AG04449 (cell line): ENCODE measurements around the gene ST6GALNAC2.
A peak's percentile ranks its signal among the peaks of the same experiment; 100 is the strongest.
"Not testable (repeated sequence)": the region's sequence is repeated elsewhere in the genome, so short reads cannot be mapped to it uniquely, and the experiment has no call there.

ENCODE experiments used
- CTCF ChIA-PET: fragments of 350-600 bp; formaldehyde crosslinking; extraction: SDS; loops from one replicate; lab custom pipeline; 2021; ENCODE audit warnings: antibody characterized with exemption; lab: Yijun Ruan, JAX
- POLR2A ChIA-PET: fragments of 400-600, 350-600 bp; formaldehyde crosslinking; extraction: SDS; loops from one replicate; lab custom pipeline; 2020; ENCODE audit warnings: antibody characterized with exemption, inconsistent platforms; lab: Yijun Ruan, JAX
- DNase-seq: peaks from one replicate; pipeline ENCODE4 v3.0.0-alpha.2; 2010; ENCODE audit warnings: low read depth, low spot score
- H3K4me3 ChIP-seq: 2 replicates; pipeline ENCODE4 v1.5.1; 2011; ENCODE audit warnings: low read depth, mild to moderate bottlenecking, control low read depth, low read length
- TF ChIP-seq, protein P1 (sequence below): IDR thresholded peaks from one replicate; pipeline ENCODE4 v1.5.1; 2011; ENCODE audit warnings: mild to moderate bottlenecking, moderate library complexity, low read length, control low read depth, inconsistent platforms; ENCODE audit not compliant: insufficient read depth; ENCODE audit errors: missing control alignments

ST6GALNAC2 gene

DNA sequence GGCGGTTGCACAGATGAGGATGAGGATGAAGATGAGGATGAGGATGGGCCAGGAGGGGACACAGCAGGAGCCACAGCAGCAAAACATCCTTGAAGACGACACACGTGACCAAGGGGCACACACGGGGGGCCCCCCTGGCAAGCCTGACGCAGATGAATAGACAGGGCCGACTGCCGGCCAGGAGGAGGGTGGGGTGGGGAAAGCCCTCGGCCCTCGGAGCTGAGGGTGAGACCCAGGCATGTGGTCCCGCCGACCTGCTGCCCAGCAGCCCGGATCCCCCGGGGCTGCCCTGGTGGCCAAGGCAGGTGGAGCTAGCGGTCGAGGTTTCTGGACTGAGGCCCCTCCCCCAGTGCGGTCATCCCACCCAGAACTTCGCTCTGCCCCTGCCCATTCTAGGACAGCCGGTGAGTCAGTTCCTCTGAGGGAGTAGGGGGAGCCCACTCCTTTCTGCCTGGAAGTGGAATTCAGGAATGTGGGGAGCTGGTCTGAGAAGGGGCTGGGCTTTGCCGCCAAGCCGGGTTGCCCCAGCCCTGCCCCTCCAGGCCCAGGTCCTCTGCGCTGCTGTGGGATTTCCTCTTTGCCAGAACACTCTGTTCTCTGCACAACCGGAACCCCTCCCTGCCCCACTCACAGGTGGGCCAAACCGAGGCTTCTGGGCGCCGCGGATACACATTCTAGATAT is 58.1 kb downstream of the ST6GALNAC2 start:
- CTCF ChIA-PET = interaction anchor here (1.0 to 4.7 kb wide), 13 partner anchors 8 to 187 kb away, joined by 3 to 46 read pairs (median 8); partner anchors contain the start of gene PRCD
- TF ChIP-seq, protein P1, sequence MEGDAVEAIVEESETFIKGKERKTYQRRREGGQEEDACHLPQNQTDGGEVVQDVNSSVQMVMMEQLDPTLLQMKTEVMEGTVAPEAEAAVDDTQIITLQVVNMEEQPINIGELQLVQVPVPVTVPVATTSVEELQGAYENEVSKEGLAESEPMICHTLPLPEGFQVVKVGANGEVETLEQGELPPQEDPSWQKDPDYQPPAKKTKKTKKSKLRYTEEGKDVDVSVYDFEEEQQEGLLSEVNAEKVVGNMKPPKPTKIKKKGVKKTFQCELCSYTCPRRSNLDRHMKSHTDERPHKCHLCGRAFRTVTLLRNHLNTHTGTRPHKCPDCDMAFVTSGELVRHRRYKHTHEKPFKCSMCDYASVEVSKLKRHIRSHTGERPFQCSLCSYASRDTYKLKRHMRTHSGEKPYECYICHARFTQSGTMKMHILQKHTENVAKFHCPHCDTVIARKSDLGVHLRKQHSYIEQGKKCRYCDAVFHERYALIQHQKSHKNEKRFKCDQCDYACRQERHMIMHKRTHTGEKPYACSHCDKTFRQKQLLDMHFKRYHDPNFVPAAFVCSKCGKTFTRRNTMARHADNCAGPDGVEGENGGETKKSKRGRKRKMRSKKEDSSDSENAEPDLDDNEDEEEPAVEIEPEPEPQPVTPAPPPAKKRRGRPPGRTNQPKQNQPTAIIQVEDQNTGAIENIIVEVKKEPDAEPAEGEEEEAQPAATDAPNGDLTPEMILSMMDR = no peak
- POLR2A ChIA-PET = interaction anchor here (0.5 to 1.1 kb wide), 2 partner anchors 19 to 65 kb away, joined by 3 read pairs; no protein-coding TSS in a partner anchor
- no peak overlapping the region for H3K4me3 ChIP-seq
- no peak for DNase-seq

DNA sequence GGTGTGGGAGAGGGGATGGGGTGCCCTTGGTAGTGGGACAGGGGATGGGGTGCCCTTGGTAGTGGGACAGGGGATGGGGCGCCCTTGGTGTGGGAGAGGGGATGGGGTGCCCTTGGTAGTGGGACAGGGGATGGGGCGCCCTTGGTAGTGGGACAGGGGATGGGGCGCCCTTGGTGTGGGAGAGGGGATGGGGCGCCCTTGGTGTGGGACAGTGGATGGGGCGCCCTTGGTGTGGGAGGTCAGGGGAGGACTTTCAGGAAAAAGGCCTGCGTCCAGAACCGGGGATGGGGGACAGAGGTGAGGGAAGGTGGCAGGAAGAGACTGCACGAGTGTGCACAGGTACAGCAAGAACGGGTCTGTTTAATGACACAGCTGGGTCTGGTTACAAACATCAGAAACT is 58.6 kb downstream of the ST6GALNAC2 start:
- not testable (repeated sequence) for DNase-seq, H3K4me3 ChIP-seq
- ChIA-PET CTCF (interaction anchor here (1.5 to 4.7 kb wide), 8 partner anchors 9 to 187 kb away, joined by 3 to 46 read pairs (median 9); partner anchors contain the start of gene PRCD), POLR2A (interaction anchor here (1.1 kb wide), 1 partner anchor 19 kb away, joined by 3 read pairs; no protein-coding TSS in a partner anchor)

DNA sequence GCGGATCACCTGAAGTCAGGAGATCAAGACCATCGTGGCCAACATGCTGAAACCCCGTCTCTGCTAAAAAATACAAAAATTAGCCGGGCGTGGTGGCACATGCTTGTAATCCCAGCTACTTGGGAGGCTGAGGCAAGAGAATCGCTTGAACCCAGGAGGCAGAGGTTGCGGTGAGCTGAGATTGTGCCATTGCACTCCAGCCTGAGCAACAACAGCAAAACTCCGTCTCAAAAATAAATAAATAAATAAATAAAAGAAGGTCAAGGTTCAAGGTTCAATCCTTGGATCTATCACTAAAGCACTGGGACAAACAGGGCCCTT is 60.2 kb downstream of the ST6GALNAC2 start:
- H3K4me3 ChIP-seq, POLR2A ChIA-PET, DNase-seq: not testable (repeated sequence)
- CTCF ChIA-PET = interaction anchor here (1.2 to 8.2 kb wide), 4 partner anchors 17 to 189 kb away, joined by 3 to 180 read pairs (median 86); partner anchors contain the start of genes CYGB and PRCD

DNA sequence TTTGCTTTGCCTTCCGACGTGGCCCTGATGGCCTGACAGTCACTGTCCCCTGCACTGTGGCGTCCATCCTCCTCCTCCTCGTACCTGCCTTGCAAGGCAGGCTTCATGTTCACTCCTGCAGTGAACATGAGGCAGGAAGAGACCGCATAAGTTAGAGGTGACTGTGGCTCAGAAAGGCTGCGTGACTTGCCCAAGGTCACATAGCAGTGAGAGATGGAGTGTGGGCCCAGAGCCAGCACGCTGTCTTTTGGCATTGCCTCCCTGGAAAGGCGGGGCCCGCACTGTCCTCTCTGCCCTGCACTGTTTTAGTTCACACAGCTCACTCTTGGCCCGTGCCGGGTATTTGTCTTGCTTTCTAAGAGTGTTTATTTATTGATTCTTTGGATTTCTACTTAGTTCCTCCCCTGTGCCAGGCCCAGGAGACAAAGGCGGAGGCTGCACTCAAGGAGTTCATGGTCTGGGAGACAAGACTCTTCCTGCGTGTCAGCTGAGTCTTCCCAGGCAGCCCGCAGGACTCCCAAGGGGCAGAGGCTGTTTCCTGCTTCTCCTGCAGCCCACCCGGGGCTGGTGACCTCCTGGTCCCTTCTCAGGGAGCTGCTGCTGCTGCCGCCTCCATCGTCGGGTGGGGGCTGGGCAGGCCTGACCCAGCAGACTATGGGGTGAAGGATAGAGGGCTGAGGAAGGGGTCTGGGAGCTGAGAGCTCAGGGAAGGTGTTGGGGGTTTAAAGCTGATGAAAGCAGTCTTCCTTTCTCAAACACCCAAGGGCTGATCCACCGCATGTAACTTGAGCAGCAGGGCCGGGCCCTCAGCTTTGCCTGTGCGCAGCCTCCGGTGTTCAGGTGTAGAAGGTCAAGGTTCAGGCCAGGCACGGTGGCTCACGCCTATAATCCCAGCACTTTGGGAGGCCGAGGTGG is 60.8 kb downstream of the ST6GALNAC2 start:
- TF ChIP-seq, protein P1 = no peak
- ChIA-PET POLR2A (no interaction called here), CTCF (interaction anchor here (0.8 to 8.2 kb wide), 13 partner anchors 9 to 189 kb away, joined by 3 to 180 read pairs (median 16); partner anchors contain the start of genes AANAT, CYGB and PRCD)
- DNase-seq = no peak
- H3K4me3 ChIP-seq = no peak overlapping the region

DNA sequence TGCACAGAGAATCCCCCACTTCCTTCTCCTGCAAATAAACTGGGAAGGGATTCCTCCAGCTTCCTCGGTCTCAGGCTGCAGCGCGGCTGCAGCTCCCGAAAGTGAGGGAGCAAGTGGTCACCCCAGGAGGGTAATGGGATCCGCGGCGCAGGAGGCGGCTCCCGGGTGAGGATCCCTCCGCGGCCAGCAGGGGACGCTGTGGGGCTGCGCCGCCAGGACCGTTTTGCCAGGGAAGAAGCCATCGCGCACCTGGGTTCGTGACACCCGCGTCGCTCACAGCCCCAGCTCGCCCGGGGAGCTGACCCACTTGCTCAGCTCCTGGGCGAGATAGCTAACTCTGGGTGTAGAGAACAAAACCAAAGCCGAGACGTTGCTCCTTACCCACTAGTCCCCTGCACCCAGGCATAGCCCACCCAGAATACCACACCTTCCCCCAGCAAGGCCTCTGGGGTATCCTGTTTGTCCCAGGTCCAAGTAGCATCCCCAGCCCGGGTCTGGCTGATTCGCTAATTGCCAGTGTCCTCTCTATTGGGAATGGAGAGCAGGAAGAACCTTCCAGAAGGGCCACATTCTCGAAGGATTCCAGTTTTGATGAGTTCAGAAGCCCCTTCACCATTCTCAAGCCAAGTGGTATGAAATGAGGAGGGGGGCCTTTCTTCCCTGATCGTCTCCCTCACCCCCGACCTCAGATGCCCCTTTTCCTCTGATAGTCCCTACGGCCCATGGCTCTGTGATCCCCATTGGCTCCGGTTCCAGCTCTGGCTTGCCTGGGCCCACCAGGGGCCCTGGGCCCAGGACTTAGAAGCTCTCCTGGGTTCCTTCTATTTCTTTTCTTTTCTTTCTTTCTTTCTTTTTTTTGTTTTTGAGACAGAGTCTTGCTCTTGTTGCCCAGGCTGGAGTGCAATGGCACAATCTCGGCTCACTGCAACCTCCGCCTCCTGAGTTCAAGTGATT is 62.3 kb downstream of the ST6GALNAC2 start:
- ChIA-PET CTCF (interaction anchor here (0.5 to 8.2 kb wide), 59 partner anchors 8 to 543 kb away, joined by 3 to 180 read pairs (median 6); partner anchors contain the start of genes AANAT, CYGB, PRCD and ST6GALNAC2), POLR2A (interaction anchor here (1.4 kb wide), 1 partner anchor 23 kb away, joined by 7 read pairs; no protein-coding TSS in a partner anchor)
- H3K4me3 ChIP-seq = peak overlapping the region; percentile 27; the same call in 1 of the 2 replicates
- no peak for DNase-seq
- TF ChIP-seq, protein P1 = peak; percentile 99

DNA sequence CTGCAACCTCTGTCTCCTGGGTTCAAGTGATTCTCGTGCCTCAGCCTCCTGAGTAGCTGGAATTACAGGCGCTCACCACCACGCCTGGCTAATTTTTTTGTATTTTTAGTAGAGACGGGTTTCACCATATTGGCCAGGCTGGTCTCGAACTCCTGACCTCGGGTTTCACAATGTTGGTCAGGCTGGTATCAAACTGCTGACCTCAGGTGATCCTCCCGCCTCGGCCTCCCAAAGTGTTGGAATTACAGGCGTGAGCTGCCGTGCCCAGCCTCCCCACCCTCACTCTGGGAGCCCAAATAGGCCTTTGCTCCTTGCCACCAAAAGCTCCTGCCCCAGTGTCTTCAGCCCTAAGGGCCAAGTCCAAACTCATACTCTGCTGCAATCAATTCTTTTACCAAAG is 64.0 kb downstream of the ST6GALNAC2 start:
- DNase-seq, H3K4me3 ChIP-seq, POLR2A ChIA-PET: not testable (repeated sequence)
- CTCF ChIA-PET = interaction anchor here (0.8 to 8.2 kb wide), 15 partner anchors 7 to 545 kb away, joined by 3 to 180 read pairs (median 16); partner anchors contain the start of genes CYGB and PRCD

DNA sequence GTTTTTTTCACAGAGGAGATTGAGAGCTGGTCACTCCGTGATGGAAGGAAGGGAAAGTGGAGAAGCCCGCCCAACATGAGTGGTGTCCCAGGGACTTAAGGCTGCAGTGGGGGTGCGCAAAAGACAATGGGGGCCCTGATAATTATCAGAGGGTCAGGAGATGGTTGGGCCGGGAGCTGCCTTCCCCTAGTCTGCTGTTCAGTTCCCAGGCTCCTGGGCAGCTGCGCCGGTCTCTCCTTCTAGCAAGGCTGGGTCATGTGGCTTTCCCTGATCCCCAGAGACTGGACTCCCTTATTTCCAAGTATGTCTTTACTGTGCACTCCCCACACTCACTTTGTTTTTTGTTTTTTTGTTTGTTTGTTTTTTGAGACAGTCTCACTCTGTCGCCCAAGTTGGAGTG is 64.4 kb downstream of the ST6GALNAC2 start:
- no peak for DNase-seq
- ChIA-PET CTCF (interaction anchor here (0.8 to 8.2 kb wide), 12 partner anchors 8 to 545 kb away, joined by 3 to 180 read pairs (median 13); partner anchors contain the start of genes CYGB and PRCD), POLR2A (no interaction called here)
- no peak overlapping the region for H3K4me3 ChIP-seq
- TF ChIP-seq, protein P1 = no peak
